ENCODE data around the gene USP40. TPM values are rescaled to one million over a fixed set of nuclear protein-coding genes. Genes with fewer than 3 reads are reported as not detected.
A peak's percentile ranks its signal among the peaks of the same experiment; 100 is the strongest.

USP40 gene
- total and polyA plus RNA-seq, 9 donors, result 18.0 to 44.6 (median 36.1) TPM

DNA sequence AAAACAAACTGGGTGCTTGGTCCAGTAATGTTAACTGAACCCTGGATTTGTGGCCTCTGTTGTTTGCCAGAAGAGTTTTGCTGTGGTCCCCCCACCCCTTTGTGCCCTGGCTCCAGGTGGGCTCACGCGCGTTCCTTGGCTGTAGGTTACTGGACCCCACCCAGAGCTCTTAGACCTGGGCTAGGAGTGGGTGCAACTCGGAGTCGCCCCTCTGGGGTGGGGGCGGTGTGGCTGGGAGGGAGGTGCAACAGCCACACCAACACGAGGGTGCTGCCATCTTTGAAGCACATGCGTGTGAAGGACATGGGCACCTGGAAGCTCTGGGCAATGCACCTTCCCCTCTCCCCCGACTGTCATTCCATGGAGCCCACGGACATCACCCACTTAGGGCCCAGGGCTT, 92.7 kb downstream of the USP40 start:
- intact Hi-C loops (cut with DNase I), result no loop called here
- Histone ChIP-seq H3K27me3 (no peaks in the 10 kb centered on the region), H3K4me1 (ENCODE audit: insufficient read depth) (peaks cover 11% of the 10 kb centered on the region), H3K4me3 (no peak overlapping the region), H3K9me3 (no peaks in the 10 kb centered on the region), H3K27ac (peak overlapping the region in 1 of 2 donors; percentile 35), H3K36me3 (no peaks in the 10 kb centered on the region)
- DNase-seq, result peak in 1 of 5 donors; percentile 21
- 90% methylated on average over 9 to 10 of the region's 10 CpGs for WGBS, 3 donors
- TF ChIP-seq EP300 (IDR thresholded peaks at IDR 0.05) (no peak), CTCF (IDR thresholded peaks at IDR 0.05) (no peak), POLR2A (IDR thresholded peaks at IDR 0.05) (no peak)

- H3K27me3 ChIP-seq, result no peaks in the 10 kb centered on the region
- intact Hi-C loops (cut with DNase I), result no loop called here
- TF ChIP-seq CTCF (IDR thresholded peaks at IDR 0.05) (no peak), EP300 (IDR thresholded peaks at IDR 0.05) (no peak), POLR2A (IDR thresholded peaks at IDR 0.05) (no peak)
- no peaks in the 10 kb centered on the region for H3K9me3 ChIP-seq
- H3K4me3 ChIP-seq, result no peak overlapping the region
- peaks cover 11% of the 10 kb centered on the region for H3K4me1 ChIP-seq (ENCODE audit: insufficient read depth)
- H3K27ac ChIP-seq, result no peak overlapping the region
- 93 to 94% (median 94%) methylated on average over 19 of the region's 19 CpGs for WGBS, 3 donors
- peak in 1 of 5 donors; percentile 19 for DNase-seq
- H3K36me3 ChIP-seq, result no peaks in the 10 kb centered on the region
These were observed 93.2 kb downstream of the USP40 start for GRCh38 chr2:233473386-233473791.

DNA sequence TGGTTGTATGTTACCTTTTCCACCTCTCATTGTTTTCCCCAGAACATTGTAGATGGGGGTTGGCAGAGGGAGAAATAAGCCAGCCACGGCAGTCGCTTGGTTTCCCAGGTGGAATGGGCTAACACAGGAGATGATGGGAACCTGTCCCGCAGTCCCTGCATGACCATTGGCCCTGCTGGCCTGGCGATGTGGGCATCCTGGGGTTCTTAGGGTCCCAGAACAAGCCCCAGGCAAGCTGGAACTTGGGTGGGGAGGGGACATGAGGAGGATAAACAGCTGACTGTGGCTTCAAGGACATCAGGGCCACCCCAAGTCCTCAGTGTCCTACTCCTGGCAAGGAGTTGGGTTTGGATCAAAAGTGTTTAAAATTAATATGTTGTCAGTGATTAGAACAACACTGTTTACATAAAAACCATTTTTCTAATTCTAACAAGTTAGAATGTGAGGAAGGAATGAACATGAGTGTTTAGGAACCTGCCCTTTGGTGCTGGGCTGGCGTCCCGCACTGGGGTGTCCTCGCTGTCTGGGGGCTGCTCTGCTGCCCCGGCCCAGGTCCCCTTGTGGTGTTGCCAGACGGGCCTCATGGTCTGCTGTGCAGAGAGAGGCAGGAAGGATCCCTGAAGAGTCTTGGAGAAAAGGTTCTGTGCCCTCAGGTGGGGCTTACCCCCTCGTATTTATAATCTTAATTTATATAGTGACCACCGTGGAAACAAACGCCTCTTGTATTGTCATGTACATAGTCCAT, 95.1 kb downstream of the USP40 start:
- H3K9me3 ChIP-seq, result no peaks in the 10 kb centered on the region
- no peaks in the 10 kb centered on the region for H3K36me3 ChIP-seq
- intact Hi-C loops (cut with DNase I), result no loop called here
- H3K4me3 ChIP-seq, result no peak overlapping the region
- peak in 2 of 5 donors; percentile 4 to 27 for DNase-seq
- TF ChIP-seq CTCF (IDR thresholded peaks at IDR 0.05), result no peak
- no peak for TF ChIP-seq EP300 (IDR thresholded peaks at IDR 0.05)
- no peak for TF ChIP-seq POLR2A (IDR thresholded peaks at IDR 0.05)
- no peak overlapping the region for H3K27ac ChIP-seq
- no peaks in the 10 kb centered on the region for H3K27me3 ChIP-seq
- peaks cover 11% of the 10 kb centered on the region for H3K4me1 ChIP-seq (ENCODE audit: insufficient read depth)
- 92 to 94% (median 94%) methylated on average over 12 of the region's 12 CpGs for WGBS, 3 donors

GRCh38 chr2:233470839-233471238, 95.7 kb downstream of the USP40 start:
- Histone ChIP-seq H3K36me3 (no peaks in the 10 kb centered on the region), H3K27ac (peak overlapping the region in 1 of 2 donors; percentile 82)

More at GRCh38 chr2:233470839-233471238, 95.7 kb downstream of the USP40 start:
- intact Hi-C loops (cut with DNase I), result no loop called here
- WGBS, 3 donors, result 87 to 89% (median 88%) methylated on average over 14 of the region's 14 CpGs
- DNase-seq, result peak in 2 of 5 donors; percentile 5 to 34
- no peaks in the 10 kb centered on the region for H3K9me3 ChIP-seq
- H3K27me3 ChIP-seq, result no peaks in the 10 kb centered on the region
- H3K4me3 ChIP-seq, result no peak overlapping the region
- TF ChIP-seq EP300 (IDR thresholded peaks at IDR 0.05) (no peak), POLR2A (IDR thresholded peaks at IDR 0.05) (no peak), CTCF (IDR thresholded peaks at IDR 0.05) (no peak)
- peaks cover 11% of the 10 kb centered on the region for H3K4me1 ChIP-seq (ENCODE audit: insufficient read depth)

Measured in ovary (tissue), 9 donors.